ENCODE data around the gene CDC25A.

- TF ChIP-seq CTCF (IDR thresholded peaks at IDR 0.05) = peak; percentile 59
- no peak for TF ChIP-seq ZFX (IDR thresholded peaks at IDR 0.05; ENCODE audit: borderline replicate concordance)
These were observed 36.3 kb downstream of the CDC25A start for GRCh38 chr3:48151807-48152427.
